D721Med (cell line): ENCODE measurements around the gene COA7.
A peak's percentile ranks its signal among the peaks of the same experiment; 100 is the strongest.
"Not testable (repeated sequence)": the region's sequence is repeated elsewhere in the genome, so short reads cannot be mapped to it uniquely, and the experiment has no call there.

ENCODE experiments used
- DNase-seq: peaks from one replicate; pipeline ENCODE4 v3.0.0; 2011; ENCODE audit warnings: low spot score; ENCODE audit not compliant: insufficient read length
- FAIRE-seq: peaks from 2 replicates; lab custom pipeline; 2011; peaks lifted over from hg19 to GRCh38; lab: Jason Lieb, UNC
- CTCF ChIP-seq: IDR thresholded peaks from 2 replicates; pipeline ENCODE4 v1.5.1; 2012; ENCODE audit warnings: mild to moderate bottlenecking, control low read depth; ENCODE audit not compliant: insufficient read depth; ENCODE audit errors: missing control alignments

The COA7 gene

GRCh38 chr1:52686261-52686751 is 11.8 kb downstream of the COA7 start:
- TF ChIP-seq CTCF, result peak; percentile 82
- FAIRE-seq, result not testable (repeated sequence)
- peak; percentile 59 for DNase-seq

GRCh38 chr1:52684545-52684944 is 13.6 kb downstream of the COA7 start:
- no peak for DNase-seq
- TF ChIP-seq CTCF, result no peak
- no peak for FAIRE-seq

- DNase-seq (no peak), FAIRE-seq (no peak)
- TF ChIP-seq CTCF, result no peak
Observed at GRCh38 chr1:52683367-52683940, 14.7 kb downstream of the COA7 start.

- FAIRE-seq, result no peak
- no peak for DNase-seq
- TF ChIP-seq CTCF, result no peak
Observed at GRCh38 chr1:52681136-52681535, 17.0 kb downstream of the COA7 start.

- DNase-seq, result no peak
- no peak for FAIRE-seq
- TF ChIP-seq CTCF, result no peak
Observed at GRCh38 chr1:52680353-52680752, 17.8 kb downstream of the COA7 start.

- FAIRE-seq (no peak), DNase-seq (no peak)
- no peak for TF ChIP-seq CTCF
Observed at GRCh38 chr1:52679498-52679897, 18.6 kb downstream of the COA7 start.

- TF ChIP-seq CTCF, result no peak
- no peak for DNase-seq
- no peak for FAIRE-seq
Observed at GRCh38 chr1:52679048-52679447, 19.1 kb downstream of the COA7 start.
